Peyer's patch (tissue), 4 donors: Measurements from ENCODE around the gene NUP62.

Experiments used
- POLR2A ChIP-seq, 2 donors: fragments of 450-650 bp; IDR thresholded peaks; one replicate each; pipeline ENCODE4 v1.5.1; 2017; ENCODE audit warnings: antibody characterized with exemption in 2 of 2, mild to moderate bottlenecking in 2 of 2, moderate library complexity in 2 of 2
- TF ChIP-seq, protein P1 (sequence below), 6 experiments: fragments of 450-650 bp in 4 of 6; fragments of 200-600 bp in 2 of 6; sonication (generic) in 1 of 6; IDR thresholded peaks; one replicate each; pipeline ENCODE4 v1.5.1; 2017 to 2019; ENCODE audit warnings: antibody characterized with exemption in 6 of 6, mild to moderate bottlenecking in 3 of 6, moderate library complexity in 1 of 6

DNA sequence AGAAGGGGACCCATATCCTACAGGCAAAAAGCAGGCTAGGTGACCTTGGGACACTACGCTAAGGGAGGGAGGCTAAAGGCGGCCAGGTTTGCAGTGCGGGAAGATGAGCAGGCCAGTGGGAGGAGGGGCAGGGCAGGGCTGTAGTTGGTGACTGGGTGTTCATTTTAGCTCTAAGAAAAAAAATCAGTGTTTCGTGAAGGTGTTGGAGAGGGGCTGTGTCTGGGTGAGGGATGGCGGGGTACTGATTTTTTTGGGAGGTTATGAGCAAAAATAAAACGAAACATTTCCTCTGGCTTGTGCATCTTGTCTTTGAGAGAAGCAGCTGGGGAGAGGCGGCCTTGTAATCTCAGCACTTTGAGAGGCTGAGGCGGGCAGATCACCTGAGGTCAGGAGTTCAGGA lies 4.3 kb upstream of the NUP62 start:
- TF ChIP-seq, protein P1, sequence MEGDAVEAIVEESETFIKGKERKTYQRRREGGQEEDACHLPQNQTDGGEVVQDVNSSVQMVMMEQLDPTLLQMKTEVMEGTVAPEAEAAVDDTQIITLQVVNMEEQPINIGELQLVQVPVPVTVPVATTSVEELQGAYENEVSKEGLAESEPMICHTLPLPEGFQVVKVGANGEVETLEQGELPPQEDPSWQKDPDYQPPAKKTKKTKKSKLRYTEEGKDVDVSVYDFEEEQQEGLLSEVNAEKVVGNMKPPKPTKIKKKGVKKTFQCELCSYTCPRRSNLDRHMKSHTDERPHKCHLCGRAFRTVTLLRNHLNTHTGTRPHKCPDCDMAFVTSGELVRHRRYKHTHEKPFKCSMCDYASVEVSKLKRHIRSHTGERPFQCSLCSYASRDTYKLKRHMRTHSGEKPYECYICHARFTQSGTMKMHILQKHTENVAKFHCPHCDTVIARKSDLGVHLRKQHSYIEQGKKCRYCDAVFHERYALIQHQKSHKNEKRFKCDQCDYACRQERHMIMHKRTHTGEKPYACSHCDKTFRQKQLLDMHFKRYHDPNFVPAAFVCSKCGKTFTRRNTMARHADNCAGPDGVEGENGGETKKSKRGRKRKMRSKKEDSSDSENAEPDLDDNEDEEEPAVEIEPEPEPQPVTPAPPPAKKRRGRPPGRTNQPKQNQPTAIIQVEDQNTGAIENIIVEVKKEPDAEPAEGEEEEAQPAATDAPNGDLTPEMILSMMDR (IDR thresholded peaks at IDR 0.05) = no peak
- TF ChIP-seq POLR2A (IDR thresholded peaks at IDR 0.05) = no peak
